ENCODE measurements around the gene ZNF543. TPM values are rescaled to one million over a fixed set of nuclear protein-coding genes. Genes with fewer than 3 reads are reported as not detected.

The ZNF543 gene
- total and polyA plus RNA-seq, 2 donors (not counting 1 experiment from before 2014, with no cell fraction given): 4.6 to 16.7 TPM

DNA sequence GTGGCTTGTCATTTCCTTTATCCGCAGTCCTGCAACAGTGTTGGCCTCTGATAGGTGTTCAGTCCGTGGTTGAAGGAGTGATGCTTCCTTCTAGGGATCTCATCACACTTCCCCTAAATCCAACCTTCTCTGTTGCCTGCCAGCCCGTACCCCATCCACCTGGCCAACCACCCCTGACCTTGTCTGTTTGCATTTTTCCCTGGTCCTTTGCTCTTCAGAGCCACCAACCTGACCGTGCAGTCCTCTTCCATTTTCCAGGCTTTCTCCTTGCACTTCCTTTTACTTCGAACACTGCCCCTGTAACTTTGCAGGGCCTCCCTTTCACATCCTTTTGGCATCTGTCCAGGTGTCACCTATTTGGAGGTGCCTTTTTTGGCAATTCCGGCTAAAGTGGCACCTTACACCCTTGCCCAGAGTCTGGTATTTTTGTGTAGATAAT, 39.3 kb upstream of the ZNF543 start:
- ChIA-PET CTCF (no interaction called here), POLR2A (no interaction called here)
- Histone ChIP-seq H3K27ac (ENCODE audit: low read length in 2 of 2) (peak overlapping the region; percentile 98 to 100), H2AFZ (ENCODE audit: insufficient read depth, low read depth, low read length, poor library complexity, severe bottlenecking) (peak overlapping the region; percentile 88), H3K9ac (ENCODE audit: low read length) (peak overlapping the region; percentile 100), H3K27me3 (replicated peaks in 1 of 4; ENCODE audit: control extremely low read depth in 1 of 4, control insufficient read depth in 3 of 4, insufficient read depth in 4 of 4, low read length in 3 of 4) (no peaks in the 10 kb centered on the region), H3K4me1 (ENCODE audit: control insufficient read depth in 2 of 2, insufficient read depth in 2 of 2, low read length in 2 of 2) (peaks cover 29 to 33% of the 10 kb centered on the region in 2 donors), H3K79me2 (ENCODE audit: control insufficient read depth, insufficient read depth, low read length) (peaks cover 67% of the 10 kb centered on the region), H3K4me2 (replicated peaks; ENCODE audit: low read depth, low read length, poor library complexity, severe bottlenecking) (peak overlapping the region; percentile 88), H4K20me1 (ENCODE audit: control insufficient read depth, insufficient read depth, low read length, poor library complexity, severe bottlenecking) (peaks cover 38% of the 10 kb centered on the region), H3K4me3 (ENCODE audit: control extremely low read depth in 1 of 5, extremely low read depth in 1 of 5, insufficient read depth in 1 of 5, low read depth in 2 of 5, low read length in 4 of 5) (peak overlapping the region; percentile 26 to 94 (median 91)), H3K36me3 (replicated peaks in 1 of 2; ENCODE audit: control extremely low read depth in 1 of 2, control insufficient read depth in 1 of 2, extremely low read depth in 1 of 2, insufficient read depth in 2 of 2, low read length in 1 of 2) (peaks cover 0 to 28% of the 10 kb centered on the region in 2 experiments), H3K9me3 (ENCODE audit: control extremely low read depth in 1 of 3, control insufficient read depth in 2 of 3, insufficient read depth in 1 of 3, low read length in 2 of 3) (no peaks in the 10 kb centered on the region)
- no peak overlapping the region for H3K27ac Mint-ChIP-seq
- H3K4me3 Mint-ChIP-seq: no peak overlapping the region
- no peaks in the 10 kb centered on the region for H3K27me3 Mint-ChIP-seq
- H3K9me3 Mint-ChIP-seq (ENCODE audit: insufficient read depth): no peaks in the 10 kb centered on the region
- intact Hi-C loops (cut with micrococcal nuclease): loop anchor here (1.0 to 5.0 kb wide), 8 partner anchors 39 to 246 kb away; partner anchors contain the start of genes TRAPPC2B, ZNF304, ZNF419 and ZNF543
- H3K4me1 Mint-ChIP-seq: peaks cover 37% of the 10 kb centered on the region
- TF ChIP-seq EZH2 (IDR thresholded peaks at IDR 0.05; ENCODE audit: borderline replicate concordance, insufficient read depth, low read depth, low read length, poor library complexity, severe bottlenecking): no peak
- TF ChIP-seq, protein P1, sequence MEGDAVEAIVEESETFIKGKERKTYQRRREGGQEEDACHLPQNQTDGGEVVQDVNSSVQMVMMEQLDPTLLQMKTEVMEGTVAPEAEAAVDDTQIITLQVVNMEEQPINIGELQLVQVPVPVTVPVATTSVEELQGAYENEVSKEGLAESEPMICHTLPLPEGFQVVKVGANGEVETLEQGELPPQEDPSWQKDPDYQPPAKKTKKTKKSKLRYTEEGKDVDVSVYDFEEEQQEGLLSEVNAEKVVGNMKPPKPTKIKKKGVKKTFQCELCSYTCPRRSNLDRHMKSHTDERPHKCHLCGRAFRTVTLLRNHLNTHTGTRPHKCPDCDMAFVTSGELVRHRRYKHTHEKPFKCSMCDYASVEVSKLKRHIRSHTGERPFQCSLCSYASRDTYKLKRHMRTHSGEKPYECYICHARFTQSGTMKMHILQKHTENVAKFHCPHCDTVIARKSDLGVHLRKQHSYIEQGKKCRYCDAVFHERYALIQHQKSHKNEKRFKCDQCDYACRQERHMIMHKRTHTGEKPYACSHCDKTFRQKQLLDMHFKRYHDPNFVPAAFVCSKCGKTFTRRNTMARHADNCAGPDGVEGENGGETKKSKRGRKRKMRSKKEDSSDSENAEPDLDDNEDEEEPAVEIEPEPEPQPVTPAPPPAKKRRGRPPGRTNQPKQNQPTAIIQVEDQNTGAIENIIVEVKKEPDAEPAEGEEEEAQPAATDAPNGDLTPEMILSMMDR (IDR thresholded peaks at IDR 0.05): no peak
- ATAC-seq (ENCODE audit: low read depth) (no peak), DNase-seq (no peak)
- WGBS (ENCODE audit: insufficient coverage): 5% methylated on average over 4 of the region's 6 CpGs

DNA sequence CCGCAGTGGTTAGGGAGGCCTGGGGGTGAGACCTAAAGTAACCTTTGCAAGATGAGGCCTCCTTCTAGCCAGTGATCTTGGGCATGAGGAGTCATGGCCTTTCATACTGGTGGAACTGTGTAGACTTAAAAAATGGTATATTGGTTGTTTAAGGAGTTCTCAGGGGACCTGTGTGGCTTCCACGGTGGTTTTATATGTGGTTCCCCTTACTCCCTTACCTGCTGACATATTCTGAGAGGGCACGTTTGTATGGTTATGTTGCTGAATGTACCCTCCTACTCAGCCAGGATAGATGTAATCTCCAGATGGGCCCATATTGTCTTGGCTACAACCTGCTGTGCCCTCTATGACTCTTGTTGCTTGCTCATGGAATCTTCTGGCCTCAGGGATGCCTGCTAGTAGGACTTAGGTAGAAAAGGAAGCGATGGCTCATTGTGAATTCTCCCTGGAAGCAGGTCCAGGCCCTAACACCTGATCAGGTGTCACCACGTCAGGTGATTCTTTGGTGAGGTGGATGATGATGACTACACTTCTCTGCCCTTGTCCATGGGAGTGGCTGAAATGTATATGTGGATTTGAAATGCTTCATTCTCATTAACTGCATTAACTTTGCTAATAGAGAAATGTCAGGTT, 38.1 kb upstream of the ZNF543 start:
- POLR2A ChIA-PET: no interaction called here
- peak overlapping the region in 1 of 5 experiments; percentile 9 for H3K4me3 ChIP-seq (ENCODE audit: control extremely low read depth in 1 of 5, extremely low read depth in 1 of 5, insufficient read depth in 1 of 5, low read depth in 2 of 5, low read length in 4 of 5)

More for the DNA sequence above, 38.1 kb upstream of the ZNF543 start:
- ATAC-seq (ENCODE audit: low read depth) (no peak), DNase-seq (peak; percentile 55)
- peak overlapping the region; percentile 66 for H3K27ac Mint-ChIP-seq
- H3K27me3 ChIP-seq (replicated peaks in 1 of 4; ENCODE audit: control extremely low read depth in 1 of 4, control insufficient read depth in 3 of 4, insufficient read depth in 4 of 4, low read length in 3 of 4): no peaks in the 10 kb centered on the region
- no peaks in the 10 kb centered on the region for H3K9me3 ChIP-seq (ENCODE audit: control extremely low read depth in 1 of 3, control insufficient read depth in 2 of 3, insufficient read depth in 1 of 3, low read length in 2 of 3)
- H3K9me3 Mint-ChIP-seq (ENCODE audit: insufficient read depth): no peaks in the 10 kb centered on the region
- CTCF ChIA-PET: no interaction called here
- peaks cover 39% of the 10 kb centered on the region for H3K4me1 Mint-ChIP-seq
- H2AFZ ChIP-seq (ENCODE audit: insufficient read depth, low read depth, low read length, poor library complexity, severe bottlenecking): no peak overlapping the region
- peak overlapping the region; percentile 88 for H3K4me2 ChIP-seq (replicated peaks; ENCODE audit: low read depth, low read length, poor library complexity, severe bottlenecking)
- peaks cover 79% of the 10 kb centered on the region for H3K79me2 ChIP-seq (ENCODE audit: control insufficient read depth, insufficient read depth, low read length)
- H4K20me1 ChIP-seq (ENCODE audit: control insufficient read depth, insufficient read depth, low read length, poor library complexity, severe bottlenecking): peaks cover 45% of the 10 kb centered on the region
- H3K4me3 Mint-ChIP-seq: peak overlapping the region; percentile 83
- TF ChIP-seq, protein P1 (IDR thresholded peaks at IDR 0.05): no peak
- no peak for TF ChIP-seq EZH2 (IDR thresholded peaks at IDR 0.05; ENCODE audit: borderline replicate concordance, insufficient read depth, low read depth, low read length, poor library complexity, severe bottlenecking)
- peak overlapping the region; percentile 51 for H3K9ac ChIP-seq (ENCODE audit: low read length)
- intact Hi-C loops (cut with micrococcal nuclease): loop anchor here (5.0 kb wide), 1 partner anchor 205 kb away; the partner anchor contains the start of gene ZNF419
- peaks cover 3 to 37% of the 10 kb centered on the region in 2 experiments for H3K36me3 ChIP-seq (replicated peaks in 1 of 2; ENCODE audit: control extremely low read depth in 1 of 2, control insufficient read depth in 1 of 2, extremely low read depth in 1 of 2, insufficient read depth in 2 of 2, low read length in 1 of 2)
- no peaks in the 10 kb centered on the region for H3K27me3 Mint-ChIP-seq
- peak overlapping the region; percentile 25 to 100 for H3K27ac ChIP-seq (ENCODE audit: low read length in 2 of 2)
- 90% methylated on average over 2 of the region's 5 CpGs for WGBS (ENCODE audit: insufficient coverage)
- peaks cover 29 to 33% of the 10 kb centered on the region in 2 donors for H3K4me1 ChIP-seq (ENCODE audit: control insufficient read depth in 2 of 2, insufficient read depth in 2 of 2, low read length in 2 of 2)

All from B cell (primary cell).